HCT116 (cell line): ENCODE data around the gene RUFY1. TPM values are rescaled to one million over a fixed set of nuclear protein-coding genes. Genes with fewer than 3 reads are reported as not detected.
"Not testable (repeated sequence)": the region's sequence is repeated elsewhere in the genome, so short reads cannot be mapped to it uniquely, and the experiment has no call there.

Source experiments
- ATAC-seq: fragments of 200-7000 bp; cut with Tn5 transposase; 2 replicates; pipeline ENCODE4 v1.9.1; 2020; ENCODE audit warnings: mild to moderate bottlenecking, moderate library complexity
- BruUV-seq: library from RNA; stranded (reverse); fragments of 400-500 nt; replicated peaks from 2 replicates; lab custom pipeline; 2021; lab: Mats Ljungman, UMichigan
- CTCF ChIA-PET: fragments of 300-600 bp; sonication (Branson Sonifier 250); formaldehyde crosslinking; loops from one replicate; lab custom pipeline; 2021; ENCODE audit warnings: antibody characterized with exemption; lab: Charles Lee
- POLR2A ChIA-PET: fragments of 300-600, 350-600 bp; sonication (Branson Sonifier 250); formaldehyde crosslinking; loops from one replicate; lab custom pipeline; 2021; ENCODE audit warnings: antibody characterized with exemption; lab: Charles Lee
- RAD21 ChIA-PET, 2 experiments: fragments of 300-600 bp; sonication (Branson Sonifier 250); formaldehyde crosslinking; loops; one replicate each; lab custom pipeline; 2023; ENCODE audit warnings: low total read pairs in 2 of 2; ENCODE audit not compliant: uncharacterized antibody in 2 of 2, unreplicated experiment in 2 of 2, low non-redundant PET in 1 of 2; lab: Charles Lee
- DNase-seq: peaks from one replicate; pipeline ENCODE4 v3.0.0-alpha.2; 2010; ENCODE audit warnings: low read depth, low spot score
- H2AFZ ChIP-seq: fragments of 200-600 bp; shearing (Covaris generic), sonication (generic); 2 replicates; pipeline ENCODE4 v1.6.1; 2017; ENCODE audit warnings: low read depth, mixed run types, mixed read lengths, antibody characterized with exemption, low read length; ENCODE audit not compliant: poor library complexity, severe bottlenecking
- H3K27ac ChIP-seq: 2 replicates; pipeline ENCODE4 v1.5.1; 2012; ENCODE audit warnings: low read depth, low read length
- H3K27me3 ChIP-seq: fragments of 200-600 bp; sonication (generic); 2 replicates; pipeline ENCODE4 v1.6.1; 2016; ENCODE audit warnings: mixed run types, low read length, mixed read lengths; ENCODE audit not compliant: insufficient read depth
- H3K36me3 ChIP-seq, 2 experiments: fragments of 200-500 bp in 1 of 2; fragments of 200-600 bp in 1 of 2; sonication (Bioruptor generic) in 1 of 2; sonication (generic) in 1 of 2; 2 replicates each; pipeline versions ENCODE4 v1.5.1 to v1.6.1; 2014 to 2016; ENCODE audit warnings: low read length in 2 of 2, inconsistent platforms in 1 of 2, mixed read lengths in 1 of 2, mixed run types in 1 of 2; ENCODE audit not compliant: insufficient read depth in 2 of 2, control insufficient read depth in 1 of 2
- H3K4me1 ChIP-seq, 2 experiments: fragments of 200-600 bp in 1 of 2; sonication (generic) in 1 of 2; 2 replicates each; pipeline versions ENCODE4 v1.5.1 to v1.6.1; 2012 to 2017; ENCODE audit warnings: low read length in 2 of 2, inconsistent platforms in 1 of 2, mild to moderate bottlenecking in 1 of 2, mixed read lengths in 1 of 2, mixed run types in 1 of 2, moderate library complexity in 1 of 2; ENCODE audit not compliant: insufficient read depth in 2 of 2, control insufficient read depth in 1 of 2
- H3K4me2 ChIP-seq: fragments of 200-600 bp; sonication (generic); 2 replicates; pipeline ENCODE4 v1.6.1; 2017; ENCODE audit warnings: mixed run types, low read length, mixed read lengths
- H3K4me3 ChIP-seq, 2 experiments: fragments of 200-600 bp in 1 of 2; sonication (generic) in 1 of 2; replicated peaks in 1 of 2; 2 replicates each; pipeline ENCODE4 v1.5.1; 2011 to 2016; ENCODE audit warnings: low read length in 2 of 2, control low read depth in 1 of 2, low read depth in 1 of 2, mild to moderate bottlenecking in 1 of 2, mixed read lengths in 1 of 2, mixed run types in 1 of 2
- H3K79me2 ChIP-seq: fragments of 200-600 bp; sonication (generic); 2 replicates; pipeline ENCODE4 v1.6.1; 2017; ENCODE audit warnings: mild to moderate bottlenecking, mixed run types, low read length, moderate library complexity, mixed read lengths; ENCODE audit not compliant: insufficient read depth
- H3K9ac ChIP-seq: fragments of 200-600 bp; sonication (generic); 2 replicates; pipeline ENCODE4 v1.6.1; 2016; ENCODE audit warnings: low read length, mixed read lengths
- H3K9me2 ChIP-seq: fragments of 200-600 bp; sonication (generic), shearing (Covaris generic); 2 replicates; pipeline ENCODE4 v1.6.1; 2017; ENCODE audit warnings: mixed run types, mild to moderate bottlenecking, moderate library complexity; ENCODE audit not compliant: insufficient read depth
- H3K9me3 ChIP-seq, 2 experiments: fragments of 200-500 bp in 1 of 2; fragments of 200-600 bp in 1 of 2; sonication (Bioruptor generic) in 1 of 2; sonication (generic) in 1 of 2; 2 replicates each; pipeline ENCODE4 v1.6.1; 2014 to 2017; ENCODE audit warnings: low read length in 2 of 2, mixed read lengths in 2 of 2, inconsistent platforms in 1 of 2, low read depth in 1 of 2, mild to moderate bottlenecking in 1 of 2, mixed run types in 1 of 2, moderate library complexity in 1 of 2; ENCODE audit not compliant: control insufficient read depth in 1 of 2, insufficient read depth in 1 of 2
- H4K20me1 ChIP-seq: fragments of 200-600 bp; sonication (generic), shearing (Covaris generic); 2 replicates; pipeline ENCODE4 v1.6.1; 2017; ENCODE audit warnings: mixed run types, mild to moderate bottlenecking, moderate library complexity; ENCODE audit not compliant: insufficient read depth
- CEBPB ChIP-seq: IDR thresholded peaks from 2 replicates; pipeline ENCODE4 v1.6.1; 2012; ENCODE audit warnings: low read depth
- SIN3A ChIP-seq: IDR thresholded peaks from 2 replicates; pipeline ENCODE4 v1.6.1; 2012; ENCODE audit warnings: low read depth
- ZNF274 ChIP-seq: fragments of 200-500 bp; sonication (Bioruptor generic); IDR thresholded peaks from 2 replicates; pipeline ENCODE4 v1.6.1; 2014; ENCODE audit warnings: mild to moderate bottlenecking, low read depth, low read length, inconsistent platforms
- intact Hi-C: fragments of 100-400 bp; cut with micrococcal nuclease; formaldehyde crosslinking; loops from 2 replicates; pipeline ENCODE4 v1.10.0; 2022
- total RNA-seq: library from RNA; stranded (reverse); gene quantifications from one replicate; pipeline ENCODE4 v1.2.1, GENCODE V29; 2021; ENCODE audit not compliant: unreplicated experiment

The RUFY1 gene
- total RNA-seq, 1 experiment from 2014 or later: 32.9 TPM

GRCh38 chr5:179644766-179645165 lies 94.4 kb downstream of the RUFY1 start:
- H3K36me3 ChIP-seq, H3K9me2 ChIP-seq, H3K9ac ChIP-seq, H3K27ac ChIP-seq, intact Hi-C loops, H3K4me2 ChIP-seq, H4K20me1 ChIP-seq, H3K9me3 ChIP-seq, H3K79me2 ChIP-seq, H2AFZ ChIP-seq, CTCF ChIA-PET, POLR2A ChIA-PET, DNase-seq, RAD21 ChIA-PET, H3K4me3 ChIP-seq, BruUV-seq, H3K4me1 ChIP-seq, H3K27me3 ChIP-seq: not testable (repeated sequence)
- ATAC-seq: 0 out of 2 replicates have a peak, but pooled peaks have one; percentile 25

- ChIA-PET CTCF (no interaction called here), RAD21 (no interaction called here), POLR2A (no interaction called here)
- DNase-seq (no peak), ATAC-seq (no peak)
- H3K27me3 ChIP-seq: no peaks in the 10 kb centered on the region
- TF ChIP-seq CEBPB: no peak
- TF ChIP-seq SIN3A: no peak
- TF ChIP-seq ZNF274: no peak
- no peak overlapping the region for H2AFZ ChIP-seq
- H4K20me1 ChIP-seq: no peaks in the 10 kb centered on the region
- H3K9me2 ChIP-seq: no peaks in the 10 kb centered on the region
- H3K36me3 ChIP-seq: no peaks in the 10 kb centered on the region
- H3K4me1 ChIP-seq: no peaks in the 10 kb centered on the region
- no peaks in the 10 kb centered on the region for H3K9me3 ChIP-seq
- no peaks in the 10 kb centered on the region for H3K79me2 ChIP-seq
- no TSS peak for BruUV-seq
- H3K9ac ChIP-seq: no peak overlapping the region
- intact Hi-C loops: no loop called here
- H3K4me3 ChIP-seq: no peak overlapping the region
- H3K27ac ChIP-seq: no peak overlapping the region
- H3K4me2 ChIP-seq: no peak overlapping the region
Measured at GRCh38 chr5:179648410-179648809, 98.1 kb downstream of the RUFY1 start.

DNA sequence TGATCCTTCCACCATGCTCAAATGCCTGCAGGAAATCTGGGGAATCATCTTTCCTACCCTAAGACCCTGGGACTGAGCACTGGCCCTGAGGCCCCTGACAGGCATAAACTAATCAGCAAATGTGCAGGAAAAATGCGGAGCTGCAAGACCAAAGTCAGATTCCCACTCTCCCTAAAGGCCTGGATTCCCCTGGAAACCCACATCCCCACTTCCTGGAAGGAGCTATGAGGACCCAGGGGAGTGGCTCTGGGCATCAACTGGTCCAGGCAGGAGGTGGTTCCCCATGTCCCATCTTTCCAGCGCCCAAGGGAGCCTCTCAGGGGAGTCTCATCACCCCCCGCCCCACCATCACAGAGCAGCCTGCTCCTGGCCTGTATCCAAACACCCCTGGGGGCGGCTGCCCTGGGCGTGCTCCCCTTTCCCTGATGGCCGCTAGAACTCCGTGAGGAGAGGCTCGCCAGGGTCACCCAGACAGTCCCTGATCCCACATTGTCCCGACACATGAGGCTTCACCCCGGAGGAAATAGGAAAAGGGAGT lies 98.9 kb downstream of the RUFY1 start:
- H3K9ac ChIP-seq, BruUV-seq, H3K4me1 ChIP-seq, ATAC-seq, CTCF ChIA-PET, H4K20me1 ChIP-seq, H3K27me3 ChIP-seq, H3K4me3 ChIP-seq, POLR2A ChIA-PET, intact Hi-C loops, H3K27ac ChIP-seq, H3K9me3 ChIP-seq, DNase-seq, H2AFZ ChIP-seq, RAD21 ChIA-PET, H3K4me2 ChIP-seq, H3K9me2 ChIP-seq, H3K79me2 ChIP-seq, H3K36me3 ChIP-seq: not testable (repeated sequence)

DNA sequence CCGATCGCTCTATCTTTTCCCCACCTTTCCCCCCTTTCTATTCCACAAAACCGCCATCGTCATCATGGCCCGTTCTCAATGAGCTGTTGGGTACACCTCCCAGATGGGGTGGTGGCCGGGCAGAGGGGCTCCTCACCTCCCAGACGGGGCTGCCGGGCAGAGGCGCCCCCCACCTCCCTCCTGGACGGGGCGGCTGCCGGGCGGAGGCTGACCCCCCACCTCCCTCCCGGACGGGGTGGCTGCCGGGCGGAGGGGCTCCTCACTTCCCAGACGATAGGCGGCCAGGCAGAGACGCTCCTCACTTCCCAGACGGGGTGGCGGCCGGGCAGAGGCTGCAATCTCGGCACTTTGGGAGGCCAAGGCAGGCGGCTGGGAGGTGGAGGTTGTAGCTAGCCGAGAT lies 99.9 kb downstream of the RUFY1 start:
- H3K27ac ChIP-seq, ATAC-seq, DNase-seq, H4K20me1 ChIP-seq, CTCF ChIA-PET, intact Hi-C loops, H3K79me2 ChIP-seq, H2AFZ ChIP-seq, H3K4me3 ChIP-seq, H3K9ac ChIP-seq, H3K9me2 ChIP-seq, RAD21 ChIA-PET, BruUV-seq, H3K4me1 ChIP-seq, H3K36me3 ChIP-seq, POLR2A ChIA-PET, H3K27me3 ChIP-seq, H3K9me3 ChIP-seq, H3K4me2 ChIP-seq: not testable (repeated sequence)
